Mucosa of rectum (tissue), 2 donors: Measurements from ENCODE around the gene LRRC9.
A peak's percentile ranks its signal among the peaks of the same experiment; 100 is the strongest.
"Not testable (repeated sequence)": the region's sequence is repeated elsewhere in the genome, so short reads cannot be mapped to it uniquely, and the experiment has no call there.

Source experiments
- H3K27ac ChIP-seq, 2 donors: one replicate each; pipeline ENCODE4 v1.7.0; 2013; ENCODE audit warnings: inconsistent platforms in 2 of 2, low read depth in 2 of 2, low read length in 2 of 2
- H3K27me3 ChIP-seq, 2 donors: one replicate each; pipeline ENCODE4 v1.7.0; 2013; ENCODE audit warnings: low read length in 2 of 2; ENCODE audit not compliant: control insufficient read depth in 2 of 2, insufficient read depth in 2 of 2
- H3K36me3 ChIP-seq, 2 donors: one replicate each; pipeline ENCODE4 v1.7.0; 2013; ENCODE audit warnings: low read length in 2 of 2; ENCODE audit not compliant: control insufficient read depth in 2 of 2, insufficient read depth in 2 of 2
- H3K4me1 ChIP-seq, 2 donors: one replicate each; pipeline ENCODE4 v1.7.0; 2013; ENCODE audit warnings: low read length in 2 of 2, mild to moderate bottlenecking in 1 of 2; ENCODE audit not compliant: control insufficient read depth in 2 of 2, insufficient read depth in 2 of 2
- H3K4me3 ChIP-seq, 2 donors: one replicate each; pipeline ENCODE4 v1.7.0; 2013; ENCODE audit warnings: low read length in 2 of 2
- H3K9ac ChIP-seq, 2 donors: one replicate each; pipeline ENCODE4 v1.7.0; 2013; ENCODE audit warnings: low read length in 2 of 2, low read depth in 1 of 2, mild to moderate bottlenecking in 1 of 2
- H3K9me3 ChIP-seq, 2 donors: one replicate each; pipeline ENCODE4 v1.7.0; 2013; ENCODE audit warnings: low read length in 2 of 2; ENCODE audit not compliant: control insufficient read depth in 2 of 2
- donor health status: healthy.
- donor health status: Normal muscosa, but diverticular disease.

The LRRC9 gene

DNA sequence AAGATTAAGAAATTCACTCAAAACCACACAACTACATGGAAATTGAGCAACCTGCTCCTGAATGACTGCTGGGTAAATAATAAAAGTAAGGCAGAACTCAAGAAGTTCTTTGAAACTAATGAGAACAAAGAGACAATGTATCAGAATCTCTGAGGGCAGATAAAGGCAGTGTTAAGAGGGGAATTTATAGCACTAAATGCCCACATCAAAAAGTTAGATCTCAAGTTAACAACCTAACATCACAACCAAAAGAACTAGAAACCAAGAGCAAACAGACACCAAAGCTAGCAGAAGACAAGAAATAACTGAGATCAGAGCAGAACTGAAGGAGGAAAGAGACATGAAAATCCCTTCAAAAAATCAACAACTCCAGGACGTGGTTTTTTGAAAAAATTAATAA, 128.0 kb downstream of the LRRC9 start:
- not testable (repeated sequence) for H3K36me3 ChIP-seq

GRCh38 chr14:60051721-60052221, 131.8 kb downstream of the LRRC9 start:
- Histone ChIP-seq H3K36me3 (no peaks in the 10 kb centered on the region), H3K4me1 (no peaks in the 10 kb centered on the region), H3K4me3 (peak overlapping the region in 1 of 2 donors; percentile 14), H3K27me3 (no peaks in the 10 kb centered on the region), H3K9me3 (peaks cover 0 to 2% of the 10 kb centered on the region in 2 donors), H3K27ac (no peak overlapping the region), H3K9ac (no peak overlapping the region)

More for the DNA sequence above, 128.0 kb downstream of the LRRC9 start:
- not testable (repeated sequence) for H3K27ac ChIP-seq, H3K9me3 ChIP-seq, H3K27me3 ChIP-seq, H3K4me3 ChIP-seq, H3K4me1 ChIP-seq, H3K9ac ChIP-seq

- Histone ChIP-seq H3K4me1 (no peaks in the 10 kb centered on the region), H3K9me3 (peaks cover 0 to 2% of the 10 kb centered on the region in 2 donors), H3K4me3 (no peak overlapping the region), H3K27me3 (peaks cover 0 to 5% of the 10 kb centered on the region in 2 donors), H3K27ac (no peak overlapping the region), H3K36me3 (no peaks in the 10 kb centered on the region), H3K9ac (no peak overlapping the region)
Measured at GRCh38 chr14:60058087-60058486, 138.1 kb downstream of the LRRC9 start.

- no peak overlapping the region for H3K9ac ChIP-seq
- H3K4me1 ChIP-seq = no peaks in the 10 kb centered on the region
- H3K27me3 ChIP-seq = peaks cover 0 to 5% of the 10 kb centered on the region in 2 donors
- no peak overlapping the region for H3K4me3 ChIP-seq
- no peaks in the 10 kb centered on the region for H3K9me3 ChIP-seq
- H3K27ac ChIP-seq = no peak overlapping the region
- no peaks in the 10 kb centered on the region for H3K36me3 ChIP-seq
Measured at GRCh38 chr14:60061371-60061770, 141.4 kb downstream of the LRRC9 start.

GRCh38 chr14:60064491-60065072, 144.6 kb downstream of the LRRC9 start:
- Histone ChIP-seq H3K4me1 (no peaks in the 10 kb centered on the region), H3K9me3 (no peaks in the 10 kb centered on the region), H3K27ac (no peak overlapping the region), H3K36me3 (no peaks in the 10 kb centered on the region), H3K27me3 (peaks cover 0 to 5% of the 10 kb centered on the region in 2 donors), H3K9ac (no peak overlapping the region), H3K4me3 (no peak overlapping the region)

GRCh38 chr14:60067882-60068281, 147.9 kb downstream of the LRRC9 start:
- no peaks in the 10 kb centered on the region for H3K36me3 ChIP-seq
- no peak overlapping the region for H3K27ac ChIP-seq
- no peaks in the 10 kb centered on the region for H3K4me1 ChIP-seq
- H3K4me3 ChIP-seq = no peak overlapping the region
- H3K9ac ChIP-seq = no peak overlapping the region
- H3K9me3 ChIP-seq = no peaks in the 10 kb centered on the region
- H3K27me3 ChIP-seq = no peaks in the 10 kb centered on the region

- no peaks in the 10 kb centered on the region for H3K4me1 ChIP-seq
- no peaks in the 10 kb centered on the region for H3K36me3 ChIP-seq
- no peak overlapping the region for H3K9ac ChIP-seq
- H3K4me3 ChIP-seq = no peak overlapping the region
- no peaks in the 10 kb centered on the region for H3K9me3 ChIP-seq
- no peaks in the 10 kb centered on the region for H3K27me3 ChIP-seq
- H3K27ac ChIP-seq = no peak overlapping the region
Measured at GRCh38 chr14:60079723-60080122, 159.8 kb downstream of the LRRC9 start.

DNA sequence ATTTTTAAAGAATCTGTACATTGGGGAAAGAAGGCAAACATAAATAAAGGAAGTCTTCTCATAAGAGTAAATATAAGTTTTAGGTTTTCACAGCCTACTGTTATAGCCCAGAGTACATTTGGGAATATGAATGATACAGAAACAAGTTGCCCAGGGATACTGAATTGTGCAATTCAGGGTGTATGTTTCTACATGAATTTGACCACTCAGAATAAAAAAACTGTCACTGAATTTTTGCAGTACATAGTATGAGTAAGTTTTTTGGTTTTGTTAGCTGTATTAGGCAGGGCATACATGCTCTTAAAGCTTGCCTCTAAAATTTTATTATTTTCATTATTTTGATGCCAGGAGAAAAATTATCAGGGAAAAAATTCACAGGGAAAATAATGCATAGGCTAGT, 165.1 kb downstream of the LRRC9 start:
- no peaks in the 10 kb centered on the region for H3K9me3 ChIP-seq
- H3K27ac ChIP-seq = no peak overlapping the region
- H3K9ac ChIP-seq = no peak overlapping the region
- no peaks in the 10 kb centered on the region for H3K4me1 ChIP-seq
- no peak overlapping the region for H3K4me3 ChIP-seq
- H3K36me3 ChIP-seq = no peaks in the 10 kb centered on the region
- no peaks in the 10 kb centered on the region for H3K27me3 ChIP-seq

- H3K9ac ChIP-seq = no peak overlapping the region
- H3K4me3 ChIP-seq = no peak overlapping the region
- no peak overlapping the region for H3K27ac ChIP-seq
- H3K27me3 ChIP-seq = no peaks in the 10 kb centered on the region
- H3K9me3 ChIP-seq = no peaks in the 10 kb centered on the region
- no peaks in the 10 kb centered on the region for H3K4me1 ChIP-seq
- no peaks in the 10 kb centered on the region for H3K36me3 ChIP-seq
Measured at GRCh38 chr14:60085693-60086092, 165.7 kb downstream of the LRRC9 start.

- H3K9ac ChIP-seq = no peak overlapping the region
- H3K36me3 ChIP-seq = no peaks in the 10 kb centered on the region
- H3K4me3 ChIP-seq = no peak overlapping the region
- no peaks in the 10 kb centered on the region for H3K9me3 ChIP-seq
- peaks cover 0 to under 1% of the 10 kb centered on the region in 2 donors for H3K4me1 ChIP-seq
- no peaks in the 10 kb centered on the region for H3K27me3 ChIP-seq
- no peak overlapping the region for H3K27ac ChIP-seq
Measured at GRCh38 chr14:60087668-60088067, 167.7 kb downstream of the LRRC9 start.
